Breast epithelium (tissue), 3 donors: ENCODE results near the gene LRRTM4.

Source experiments
- CTCF ChIP-seq, 3 donors: fragments of 450-650 bp; IDR thresholded peaks; one replicate each; pipeline ENCODE4 v1.5.1; 2016 to 2017; ENCODE audit warnings: antibody characterized with exemption in 3 of 3, mild to moderate bottlenecking in 3 of 3, moderate library complexity in 3 of 3
- POLR2A ChIP-seq: fragments of 450-650 bp; IDR thresholded peaks from one replicate; pipeline ENCODE4 v1.6.1; 2016; ENCODE audit warnings: antibody characterized with exemption, mild to moderate bottlenecking, moderate library complexity
- POLR2AphosphoS5 ChIP-seq, 3 donors: sonication (generic); formaldehyde crosslinking; IDR thresholded peaks; one replicate each; pipeline ENCODE4 v1.6.1; 2017; ENCODE audit warnings: antibody characterized with exemption in 3 of 3

GRCh38 chr2:77479895-77480294 is 42.3 kb downstream of the LRRTM4 start:
- no peak for TF ChIP-seq CTCF (IDR thresholded peaks at IDR 0.05)
- TF ChIP-seq POLR2A = no peak
- TF ChIP-seq POLR2AphosphoS5 (IDR thresholded peaks at IDR 0.05) = no peak
